ENCODE measurements around the gene CAMK2G.

GRCh38 chr10:73765066-73765465 lies 109.3 kb downstream of the CAMK2G start:
- TF ChIP-seq POLR2A (IDR thresholded peaks at IDR 0.05) (no peak), CTCF (IDR thresholded peaks at IDR 0.05) (no peak), EP300 (IDR thresholded peaks at IDR 0.05) (no peak)

All from ovary (tissue), 3 donors.